NB4 (cell line): Measurements from ENCODE around the gene VAMP2.

ENCODE experiments used
- DNase-seq: peaks from one replicate; pipeline ENCODE4 v3.0.0; 2010; ENCODE audit warnings: low read depth
- H3K4me3 ChIP-seq: one replicate; pipeline ENCODE4 v1.5.1; 2011; ENCODE audit warnings: mild to moderate bottlenecking, low read depth, low read length, moderate library complexity
- CTCF ChIP-seq: IDR thresholded peaks from one replicate; pipeline ENCODE4 v1.5.1; 2012; ENCODE audit warnings: low read depth, low read length
- MYC ChIP-seq: IDR thresholded peaks from 2 replicates; pipeline ENCODE4 v1.6.1; 2011; ENCODE audit warnings: low read depth, low read length
- POLR2A ChIP-seq: IDR thresholded peaks from 2 replicates; pipeline ENCODE4 v1.6.1; 2011; ENCODE audit warnings: mild to moderate bottlenecking; ENCODE audit not compliant: insufficient read length; ENCODE audit errors: extremely low read depth
- TF ChIP-seq, protein P1 (sequence below): IDR thresholded peaks from 2 replicates; pipeline ENCODE4 v1.6.1; 2011; ENCODE audit warnings: low read depth, low read length

Gene VAMP2

DNA sequence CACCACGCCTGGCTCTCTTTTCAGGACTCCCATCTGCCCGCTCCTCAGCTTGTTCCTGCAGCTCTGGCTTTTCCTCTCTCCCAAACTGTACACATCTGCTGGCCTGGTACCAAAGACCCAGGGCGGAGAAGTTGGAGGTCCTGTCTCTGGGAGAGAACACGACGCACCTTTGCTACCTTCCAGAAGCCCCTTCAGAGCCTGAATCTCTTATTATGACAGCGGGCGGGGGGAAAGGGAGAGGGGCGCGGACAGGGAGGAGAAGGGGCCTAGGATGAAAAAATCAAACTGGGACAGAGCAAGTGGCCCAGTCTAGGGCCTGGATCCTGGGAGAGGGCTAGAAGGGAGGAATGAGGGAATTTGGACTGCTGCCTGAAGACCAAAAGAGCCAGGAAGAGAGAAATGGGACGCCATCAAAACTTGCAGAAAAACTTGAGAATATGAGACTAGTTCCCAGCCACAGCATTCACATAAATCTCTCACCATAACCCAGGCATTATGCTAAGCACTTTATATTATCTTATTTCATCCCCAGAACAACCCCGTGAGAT is 8.1 kb downstream of the VAMP2 start:
- H3K4me3 ChIP-seq = no peak overlapping the region
- TF ChIP-seq, protein P1, sequence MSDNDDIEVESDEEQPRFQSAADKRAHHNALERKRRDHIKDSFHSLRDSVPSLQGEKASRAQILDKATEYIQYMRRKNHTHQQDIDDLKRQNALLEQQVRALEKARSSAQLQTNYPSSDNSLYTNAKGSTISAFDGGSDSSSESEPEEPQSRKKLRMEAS = no peak
- TF ChIP-seq MYC (no peak), POLR2A (no peak), CTCF (no peak)
- no peak for DNase-seq

GRCh38 chr17:8153957-8154607 is 8.7 kb downstream of the VAMP2 start:
- no peak for TF ChIP-seq MYC
- no peak for TF ChIP-seq CTCF
- TF ChIP-seq, protein P1 = no peak
- no peak for TF ChIP-seq POLR2A
- DNase-seq = peak; percentile 78
- H3K4me3 ChIP-seq = no peak overlapping the region

- no peak overlapping the region for H3K4me3 ChIP-seq
Observed at GRCh38 chr17:8153525-8153956, 9.2 kb downstream of the VAMP2 start.

DNA sequence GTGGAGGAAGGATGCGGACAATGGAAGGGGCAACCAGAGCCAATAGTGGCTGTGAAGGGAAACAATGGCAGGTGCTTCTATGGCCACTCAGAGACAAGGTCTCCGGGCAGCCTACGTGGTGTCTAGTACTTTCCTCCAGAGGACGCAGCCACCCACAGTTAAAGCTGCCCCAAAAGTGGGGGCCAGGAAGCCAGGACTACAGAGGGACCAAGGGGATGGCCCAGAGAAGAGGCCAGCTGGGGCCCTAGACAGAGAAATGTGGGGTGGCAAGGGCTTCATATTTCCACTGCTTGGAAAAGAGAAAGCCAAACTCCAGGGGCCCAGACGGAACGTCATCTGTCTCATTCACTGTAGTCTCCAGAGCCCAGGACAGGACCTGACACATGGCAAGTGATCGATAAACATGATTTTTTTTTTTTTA is 9.7 kb downstream of the VAMP2 start:
- peak overlapping the region; percentile 27 for H3K4me3 ChIP-seq
- DNase-seq = no peak
- TF ChIP-seq MYC = no peak

More at GRCh38 chr17:8153525-8153956, 9.2 kb downstream of the VAMP2 start:
- no peak for TF ChIP-seq POLR2A
- TF ChIP-seq, protein P1 = peak; percentile 20; the same call in 1 of the 2 replicates
- TF ChIP-seq MYC = no peak
- no peak for TF ChIP-seq CTCF
- DNase-seq = peak; percentile 47

GRCh38 chr17:8152112-8152775 is 10.5 kb downstream of the VAMP2 start, which contains the start of gene PER1:
Gene PER1, minus strand, starts transcription at chr17:8152404. Its CDS starts 1,698 bp downstream, at chr17:8150706.
- peak; percentile 93 for DNase-seq
- H3K4me3 ChIP-seq = peak within 1 kb of the TSS; percentile 74
- TF ChIP-seq, protein P1 = peak; percentile 96
- TF ChIP-seq CTCF (no peak), MYC (peak; percentile 81), POLR2A (peak; percentile 50)

DNA sequence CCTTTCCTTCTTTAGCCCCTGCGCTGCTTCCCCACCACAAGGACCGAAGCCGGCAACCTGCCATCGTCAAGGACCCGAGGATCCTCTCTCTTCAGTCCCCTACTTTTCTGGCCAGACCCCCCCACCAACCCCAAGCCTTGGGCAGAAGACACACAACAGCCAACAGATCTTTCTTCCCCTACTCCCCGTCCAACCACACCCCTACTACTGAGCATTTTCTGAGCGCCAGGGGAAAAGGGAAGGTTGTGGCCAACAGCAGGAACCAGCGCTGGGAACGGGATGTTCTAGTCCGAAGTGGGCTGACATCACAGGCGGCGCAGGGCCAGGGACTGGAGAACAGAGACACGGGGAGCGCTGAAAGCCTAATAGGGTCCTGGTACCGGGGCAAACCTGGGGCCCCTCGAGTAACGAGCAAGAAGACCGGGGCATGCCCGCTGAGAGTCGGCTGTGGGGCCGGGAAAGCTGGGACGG is 11.1 kb downstream of the VAMP2 start:
- TF ChIP-seq MYC = no peak; the same call in 1 of the 2 replicates
- TF ChIP-seq, protein P1 = no peak
- TF ChIP-seq CTCF = no peak
- TF ChIP-seq POLR2A = no peak
- peak; percentile 62 for DNase-seq
- peak overlapping the region; percentile 74 for H3K4me3 ChIP-seq
